Measurements from ENCODE around the gene LHX1.

Gene LHX1

GRCh38 chr17:36937001-36937958, at the start of gene LHX1:
Gene LHX1 (plus strand): TSS chr17:36937475. CDS start chr17:36938198, 723 bp downstream.
- H3K9ac ChIP-seq (ENCODE audit: low read depth, low read length, poor library complexity, severe bottlenecking), result no peak within 1 kb of the TSS
- no peaks in the 10 kb centered on the region for H3K9me2 ChIP-seq (replicated peaks; ENCODE audit: low read depth, low read length)
- H3K4me2 ChIP-seq (ENCODE audit: low read depth, low read length, poor library complexity, severe bottlenecking), result no peak within 1 kb of the TSS
- H3K4me1 ChIP-seq (ENCODE audit: insufficient read depth, low read length, poor library complexity, severe bottlenecking), result no peaks in the 10 kb centered on the region
- H3K4me3 ChIP-seq (ENCODE audit: low read length, poor library complexity, severe bottlenecking), result no peak within 1 kb of the TSS
- no peak within 1 kb of the TSS for H2AFZ ChIP-seq (ENCODE audit: low read length)
- H3K36me3 ChIP-seq (ENCODE audit: insufficient read depth, low read length), result no peaks in the 10 kb centered on the region
- H4K20me1 ChIP-seq (ENCODE audit: insufficient read depth, low read length, poor library complexity, severe bottlenecking), result no peaks in the 10 kb centered on the region
- no peaks in the 10 kb centered on the region for H3K27me3 ChIP-seq (ENCODE audit: insufficient read depth, low read length, poor library complexity, severe bottlenecking)
- no peak for TF ChIP-seq CTCF (conservative IDR thresholded peaks at IDR 0.05; ENCODE audit: low read length)
- no peak for TF ChIP-seq EZH2phosphoT487 (IDR thresholded peaks at IDR 0.05; ENCODE audit: borderline replicate concordance)
- no peaks in the 10 kb centered on the region for H3F3A ChIP-seq (ENCODE audit: low read depth)
- no peaks in the 10 kb centered on the region for H3K79me2 ChIP-seq (ENCODE audit: insufficient read depth, low read length)
- H3K9me3 ChIP-seq (ENCODE audit: insufficient read depth, low read depth, low read length), result no peaks in the 10 kb centered on the region

- no peaks in the 10 kb centered on the region for H3K36me3 ChIP-seq (ENCODE audit: insufficient read depth, low read length)
- H3K4me1 ChIP-seq (ENCODE audit: insufficient read depth, low read length, poor library complexity, severe bottlenecking), result no peaks in the 10 kb centered on the region
- no peaks in the 10 kb centered on the region for H3K9me3 ChIP-seq (ENCODE audit: insufficient read depth, low read depth, low read length)
- no peak for TF ChIP-seq EZH2phosphoT487 (IDR thresholded peaks at IDR 0.05; ENCODE audit: borderline replicate concordance)
- TF ChIP-seq CTCF (conservative IDR thresholded peaks at IDR 0.05; ENCODE audit: low read length), result no peak
- H3K27me3 ChIP-seq (ENCODE audit: insufficient read depth, low read length, poor library complexity, severe bottlenecking), result no peaks in the 10 kb centered on the region
- H4K20me1 ChIP-seq (ENCODE audit: insufficient read depth, low read length, poor library complexity, severe bottlenecking), result no peaks in the 10 kb centered on the region
- no peak overlapping the region for H3K4me2 ChIP-seq (ENCODE audit: low read depth, low read length, poor library complexity, severe bottlenecking)
- no peak overlapping the region for H2AFZ ChIP-seq (ENCODE audit: low read length)
- no peaks in the 10 kb centered on the region for H3F3A ChIP-seq (ENCODE audit: low read depth)
- H3K9ac ChIP-seq (ENCODE audit: low read depth, low read length, poor library complexity, severe bottlenecking), result no peak overlapping the region
- H3K9me2 ChIP-seq (replicated peaks; ENCODE audit: low read depth, low read length), result no peaks in the 10 kb centered on the region
- no peaks in the 10 kb centered on the region for H3K79me2 ChIP-seq (ENCODE audit: insufficient read depth, low read length)
- H3K4me3 ChIP-seq (ENCODE audit: low read length, poor library complexity, severe bottlenecking), result no peak overlapping the region
These were observed 48.9 kb upstream of the LHX1 start for GRCh38 chr17:36888236-36888951.

- Histone ChIP-seq H3K4me1 (ENCODE audit: insufficient read depth, low read length, poor library complexity, severe bottlenecking) (no peaks in the 10 kb centered on the region), H3K9ac (ENCODE audit: low read depth, low read length, poor library complexity, severe bottlenecking) (no peak overlapping the region), H2AFZ (ENCODE audit: low read length) (no peak overlapping the region), H3K4me3 (ENCODE audit: low read length, poor library complexity, severe bottlenecking) (no peak overlapping the region), H3F3A (ENCODE audit: low read depth) (no peaks in the 10 kb centered on the region), H3K36me3 (ENCODE audit: insufficient read depth, low read length) (no peaks in the 10 kb centered on the region), H3K4me2 (ENCODE audit: low read depth, low read length, poor library complexity, severe bottlenecking) (no peak overlapping the region), H3K27me3 (ENCODE audit: insufficient read depth, low read length, poor library complexity, severe bottlenecking) (no peaks in the 10 kb centered on the region), H3K9me3 (ENCODE audit: insufficient read depth, low read depth, low read length) (no peaks in the 10 kb centered on the region), H3K9me2 (replicated peaks; ENCODE audit: low read depth, low read length) (no peaks in the 10 kb centered on the region), H4K20me1 (ENCODE audit: insufficient read depth, low read length, poor library complexity, severe bottlenecking) (no peaks in the 10 kb centered on the region), H3K79me2 (ENCODE audit: insufficient read depth, low read length) (no peaks in the 10 kb centered on the region)
- no peak for TF ChIP-seq CTCF (conservative IDR thresholded peaks at IDR 0.05; ENCODE audit: low read length)
- no peak for TF ChIP-seq EZH2phosphoT487 (IDR thresholded peaks at IDR 0.05; ENCODE audit: borderline replicate concordance)
These were observed 47.4 kb upstream of the LHX1 start for GRCh38 chr17:36889770-36890349.

Data from Loucy (cell line).